ENCODE results near the gene EFNA3.

The EFNA3 gene

GRCh38 chr1:155083865-155084721, 5.5 kb downstream of the EFNA3 start:
- DNase-seq (ENCODE audit: low read depth in 2 of 2), result no peak

- DNase-seq (ENCODE audit: low read depth in 2 of 2), result peak; percentile 86 to 90
Measured at GRCh38 chr1:155084722-155085503, 6.3 kb downstream of the EFNA3 start.

- peak; percentile 73 to 81 for DNase-seq (ENCODE audit: low read depth in 2 of 2)
Measured at GRCh38 chr1:155085504-155086127, 7.0 kb downstream of the EFNA3 start.

GRCh38 chr1:155086128-155086741, 7.6 kb downstream of the EFNA3 start:
- peak; percentile 64 to 76 for DNase-seq (ENCODE audit: low read depth in 2 of 2)

- no peak for DNase-seq (ENCODE audit: low read depth in 2 of 2)
Measured at GRCh38 chr1:155086856-155087535, 8.4 kb downstream of the EFNA3 start.

GRCh38 chr1:155091071-155092051, 12.7 kb downstream of the EFNA3 start:
- DNase-seq (ENCODE audit: low read depth in 2 of 2), result peak; percentile 74 to 81

- no peak for DNase-seq (ENCODE audit: low read depth in 2 of 2)
Measured at GRCh38 chr1:155092131-155092530, 13.5 kb downstream of the EFNA3 start.

- DNase-seq (ENCODE audit: low read depth in 2 of 2), result no peak
Measured at GRCh38 chr1:155092641-155093040, 14.0 kb downstream of the EFNA3 start.

GRCh38 chr1:155093911-155094621, 15.4 kb downstream of the EFNA3 start:
- DNase-seq (ENCODE audit: low read depth in 2 of 2), result no peak

- DNase-seq (ENCODE audit: low read depth in 2 of 2), result no peak
Measured at GRCh38 chr1:155094622-155094948, 15.9 kb downstream of the EFNA3 start.

- DNase-seq (ENCODE audit: low read depth in 2 of 2), result no peak
Measured at GRCh38 chr1:155099331-155099730, 20.7 kb downstream of the EFNA3 start.

GRCh38 chr1:155103325-155103724, 24.7 kb downstream of the EFNA3 start:
- no peak for DNase-seq (ENCODE audit: low read depth in 2 of 2)

- DNase-seq (ENCODE audit: low read depth in 2 of 2), result no peak
Measured at GRCh38 chr1:155104605-155105534, 26.2 kb downstream of the EFNA3 start.

GRCh38 chr1:155105604-155106011, 27.0 kb downstream of the EFNA3 start:
- DNase-seq (ENCODE audit: low read depth in 2 of 2), result no peak

GRCh38 chr1:155106862-155107261, 28.2 kb downstream of the EFNA3 start:
- DNase-seq (ENCODE audit: low read depth in 2 of 2), result no peak

GRCh38 chr1:155107309-155108264, 28.9 kb downstream of the EFNA3 start:
- DNase-seq (ENCODE audit: low read depth in 2 of 2), result no peak

GRCh38 chr1:155108296-155108695, 29.7 kb downstream of the EFNA3 start:
- no peak for DNase-seq (ENCODE audit: low read depth in 2 of 2)
